ENCODE data around the gene TICRR.

TICRR gene

DNA sequence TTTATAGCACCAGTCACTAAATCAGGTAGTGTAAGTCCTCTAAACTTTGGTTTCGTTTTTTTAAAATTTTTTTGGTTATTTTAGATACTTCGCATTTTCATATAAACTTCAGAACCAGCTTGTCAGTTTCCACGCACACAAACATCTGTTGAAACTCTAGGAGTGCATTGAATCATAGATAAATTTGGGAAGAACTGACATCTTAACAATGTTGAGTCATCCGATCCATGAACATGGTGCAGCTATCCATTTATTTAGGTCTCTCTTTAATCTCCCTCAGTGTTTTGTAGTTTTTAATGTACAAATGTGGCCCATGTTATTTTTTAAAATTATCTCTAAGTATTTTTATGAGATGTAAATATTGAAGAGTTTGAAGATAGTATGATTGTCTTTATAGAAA is 17.7 kb downstream of the TICRR start:
- FAIRE-seq (no peak), DNase-seq (ENCODE audit: insufficient read length, low spot score) (no peak)
- TF ChIP-seq POU2F2 (IDR thresholded peaks at IDR 0.05; ENCODE audit: low read depth, low read length), result no peak
- no peak for TF ChIP-seq POLR2A (IDR thresholded peaks at IDR 0.05; ENCODE audit: low read depth, low read length)
- no peak for TF ChIP-seq PAX5 (IDR thresholded peaks at IDR 0.05; ENCODE audit: insufficient read depth, low read length, severe bottlenecking)
- TF ChIP-seq TAF1 (IDR thresholded peaks at IDR 0.05; ENCODE audit: low read depth, low read length), result no peak
- TF ChIP-seq SPI1 (IDR thresholded peaks at IDR 0.05; ENCODE audit: low read depth, low read length), result no peak
- TF ChIP-seq POLR2AphosphoS5 (IDR thresholded peaks at IDR 0.05; ENCODE audit: low read depth, low read length), result no peak

DNA sequence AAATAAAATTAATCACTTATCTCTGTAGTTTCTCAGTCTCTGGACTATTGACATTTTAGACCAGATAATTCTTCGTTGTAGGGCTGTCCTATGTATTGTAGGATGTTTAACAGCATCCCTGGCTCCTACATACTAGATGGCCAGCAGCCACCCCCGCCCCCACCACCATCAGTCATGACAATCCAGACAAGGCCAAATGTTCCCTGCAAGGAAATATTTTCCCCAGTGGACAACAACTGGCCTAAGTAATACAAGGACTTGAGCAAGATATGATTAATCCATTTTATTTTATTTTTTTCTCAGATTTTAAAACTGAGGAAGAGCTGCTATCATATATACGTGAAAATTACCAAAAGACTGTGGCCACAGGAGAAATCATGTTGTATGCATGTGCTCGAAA is 23.8 kb downstream of the TICRR start:
- no peak for TF ChIP-seq POLR2A (IDR thresholded peaks at IDR 0.05; ENCODE audit: low read depth, low read length)
- no peak for TF ChIP-seq PAX5 (IDR thresholded peaks at IDR 0.05; ENCODE audit: insufficient read depth, low read length, severe bottlenecking)
- no peak for TF ChIP-seq POLR2AphosphoS5 (IDR thresholded peaks at IDR 0.05; ENCODE audit: low read depth, low read length)
- no peak for TF ChIP-seq TAF1 (IDR thresholded peaks at IDR 0.05; ENCODE audit: low read depth, low read length)
- no peak for TF ChIP-seq POU2F2 (IDR thresholded peaks at IDR 0.05; ENCODE audit: low read depth, low read length)
- FAIRE-seq (no peak), DNase-seq (ENCODE audit: insufficient read length, low spot score) (no peak)

DNA sequence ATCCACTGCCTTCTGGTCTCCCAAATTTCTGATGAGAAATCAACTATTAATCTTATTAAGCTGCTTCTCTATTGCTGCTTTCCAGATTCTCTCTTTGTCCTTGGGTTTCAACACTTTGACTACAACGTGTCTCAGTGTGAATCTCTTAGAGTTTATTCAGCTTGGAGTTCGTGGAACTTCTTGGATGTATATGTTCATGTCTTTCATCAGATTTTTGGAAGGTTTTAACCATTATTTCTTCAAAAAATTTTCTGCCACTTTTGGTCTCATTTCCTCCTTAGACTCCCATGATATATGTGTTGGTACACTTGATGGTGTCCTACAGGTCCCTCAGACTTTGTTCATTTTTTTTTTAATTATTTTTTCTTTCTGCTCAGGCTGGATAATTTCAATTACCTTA is 36.0 kb downstream of the TICRR start:
- no peak for DNase-seq (ENCODE audit: insufficient read length, low spot score)
- FAIRE-seq, result no peak
- no peak for TF ChIP-seq POLR2A (IDR thresholded peaks at IDR 0.05; ENCODE audit: low read depth, low read length)
- no peak for TF ChIP-seq POLR2AphosphoS5 (IDR thresholded peaks at IDR 0.05; ENCODE audit: low read depth, low read length)
- no peak for TF ChIP-seq POU2F2 (IDR thresholded peaks at IDR 0.05; ENCODE audit: low read depth, low read length)
- TF ChIP-seq SPI1 (IDR thresholded peaks at IDR 0.05; ENCODE audit: low read depth, low read length), result no peak
- TF ChIP-seq PAX5 (IDR thresholded peaks at IDR 0.05; ENCODE audit: insufficient read depth, low read length, severe bottlenecking), result no peak
- TF ChIP-seq TAF1 (IDR thresholded peaks at IDR 0.05; ENCODE audit: low read depth, low read length), result no peak

- DNase-seq (ENCODE audit: insufficient read length, low spot score) (no peak), FAIRE-seq (no peak)
- TF ChIP-seq TAF1 (IDR thresholded peaks at IDR 0.05; ENCODE audit: low read depth, low read length) (no peak), PAX5 (IDR thresholded peaks at IDR 0.05; ENCODE audit: insufficient read depth, low read length, severe bottlenecking) (no peak), POLR2AphosphoS5 (IDR thresholded peaks at IDR 0.05; ENCODE audit: low read depth, low read length) (no peak), POLR2A (IDR thresholded peaks at IDR 0.05; ENCODE audit: low read depth, low read length) (no peak), POU2F2 (IDR thresholded peaks at IDR 0.05; ENCODE audit: low read depth, low read length) (no peak), SPI1 (IDR thresholded peaks at IDR 0.05; ENCODE audit: low read depth, low read length) (no peak)
Measured at GRCh38 chr15:89613031-89613430, 37.8 kb downstream of the TICRR start.

- TF ChIP-seq POU2F2 (IDR thresholded peaks at IDR 0.05; ENCODE audit: low read depth, low read length), result no peak
- TF ChIP-seq TAF1 (IDR thresholded peaks at IDR 0.05; ENCODE audit: low read depth, low read length), result no peak
- no peak for TF ChIP-seq SPI1 (IDR thresholded peaks at IDR 0.05; ENCODE audit: low read depth, low read length)
- TF ChIP-seq POLR2AphosphoS5 (IDR thresholded peaks at IDR 0.05; ENCODE audit: low read depth, low read length), result no peak
- no peak for TF ChIP-seq PAX5 (IDR thresholded peaks at IDR 0.05; ENCODE audit: insufficient read depth, low read length, severe bottlenecking)
- no peak for TF ChIP-seq POLR2A (IDR thresholded peaks at IDR 0.05; ENCODE audit: low read depth, low read length)
- no peak for DNase-seq (ENCODE audit: insufficient read length, low spot score)
- no peak for FAIRE-seq
Measured at GRCh38 chr15:89614164-89614563, 38.9 kb downstream of the TICRR start.

DNA sequence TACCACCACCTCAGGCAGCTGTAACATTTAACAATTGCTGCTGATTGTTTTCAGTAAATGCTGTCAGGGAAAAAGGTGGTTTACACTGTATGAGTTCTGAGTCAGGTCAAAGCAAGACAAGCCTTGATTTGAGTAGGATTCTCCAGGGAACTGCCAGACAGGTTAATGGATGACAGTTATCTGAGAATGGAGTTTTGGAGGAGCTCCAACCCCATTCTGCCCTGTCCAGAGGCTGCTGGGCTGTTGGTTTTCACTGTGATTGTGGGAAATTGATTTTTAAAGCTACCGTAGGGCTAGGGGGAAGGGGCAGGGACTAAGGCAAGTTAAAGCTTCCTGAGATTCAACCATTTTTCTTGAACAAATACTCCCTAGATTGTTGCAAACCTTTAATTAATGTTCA is 39.9 kb downstream of the TICRR start:
- DNase-seq (ENCODE audit: insufficient read length, low spot score) (no peak), FAIRE-seq (no peak)
- TF ChIP-seq POLR2A (IDR thresholded peaks at IDR 0.05; ENCODE audit: low read depth, low read length) (no peak), POLR2AphosphoS5 (IDR thresholded peaks at IDR 0.05; ENCODE audit: low read depth, low read length) (no peak), POU2F2 (IDR thresholded peaks at IDR 0.05; ENCODE audit: low read depth, low read length) (no peak), PAX5 (IDR thresholded peaks at IDR 0.05; ENCODE audit: insufficient read depth, low read length, severe bottlenecking) (no peak), SPI1 (IDR thresholded peaks at IDR 0.05; ENCODE audit: low read depth, low read length) (no peak), TAF1 (IDR thresholded peaks at IDR 0.05; ENCODE audit: low read depth, low read length) (no peak)

- no peak for FAIRE-seq
- no peak for TF ChIP-seq TAF1 (IDR thresholded peaks at IDR 0.05; ENCODE audit: low read depth, low read length)
- TF ChIP-seq POU2F2 (IDR thresholded peaks at IDR 0.05; ENCODE audit: low read depth, low read length), result no peak
- no peak for TF ChIP-seq SPI1 (IDR thresholded peaks at IDR 0.05; ENCODE audit: low read depth, low read length)
- no peak for TF ChIP-seq POLR2AphosphoS5 (IDR thresholded peaks at IDR 0.05; ENCODE audit: low read depth, low read length)
- TF ChIP-seq POLR2A (IDR thresholded peaks at IDR 0.05; ENCODE audit: low read depth, low read length), result no peak
- no peak for DNase-seq (ENCODE audit: insufficient read length, low spot score)
Measured at GRCh38 chr15:89616228-89616627, 41.0 kb downstream of the TICRR start.

DNA sequence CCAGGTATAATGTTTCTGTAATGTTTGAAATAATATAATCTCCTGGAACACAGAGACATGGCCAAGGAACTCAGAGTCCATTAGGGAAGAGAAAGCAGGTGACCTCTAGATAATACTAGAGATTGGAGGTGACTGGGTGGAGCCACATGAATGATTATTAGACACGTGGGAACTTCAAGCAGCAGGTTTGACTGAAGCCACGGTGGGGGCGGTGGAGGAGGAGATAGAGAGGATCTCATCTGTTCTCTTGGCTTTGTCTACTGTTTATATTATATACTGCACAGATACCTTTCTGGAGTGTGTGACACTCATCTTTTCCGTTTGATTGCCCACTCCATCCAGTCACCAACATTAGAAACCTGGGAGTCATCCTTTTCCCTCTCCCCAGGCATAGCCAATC is 46.3 kb downstream of the TICRR start:
- TF ChIP-seq POU2F2 (IDR thresholded peaks at IDR 0.05; ENCODE audit: low read depth, low read length) (no peak), POLR2A (IDR thresholded peaks at IDR 0.05; ENCODE audit: low read depth, low read length) (no peak), PAX5 (IDR thresholded peaks at IDR 0.05; ENCODE audit: insufficient read depth, low read length, severe bottlenecking) (no peak), POLR2AphosphoS5 (IDR thresholded peaks at IDR 0.05; ENCODE audit: low read depth, low read length) (no peak), TAF1 (IDR thresholded peaks at IDR 0.05; ENCODE audit: low read depth, low read length) (no peak), SPI1 (IDR thresholded peaks at IDR 0.05; ENCODE audit: low read depth, low read length) (no peak)
- no peak for FAIRE-seq
- DNase-seq (ENCODE audit: insufficient read length, low spot score), result no peak

GRCh38 chr15:89623165-89623564 is 47.9 kb downstream of the TICRR start:
- DNase-seq (ENCODE audit: insufficient read length, low spot score), result no peak

GRCh38 chr15:89625716-89626115 is 50.4 kb downstream of the TICRR start:
- TF ChIP-seq SPI1 (IDR thresholded peaks at IDR 0.05; ENCODE audit: low read depth, low read length), result no peak
- no peak for FAIRE-seq
- DNase-seq (ENCODE audit: insufficient read length, low spot score), result no peak

More at GRCh38 chr15:89623165-89623564, 47.9 kb downstream of the TICRR start:
- TF ChIP-seq PAX5 (IDR thresholded peaks at IDR 0.05; ENCODE audit: insufficient read depth, low read length, severe bottlenecking) (no peak), POLR2A (IDR thresholded peaks at IDR 0.05; ENCODE audit: low read depth, low read length) (no peak), TAF1 (IDR thresholded peaks at IDR 0.05; ENCODE audit: low read depth, low read length) (no peak), POU2F2 (IDR thresholded peaks at IDR 0.05; ENCODE audit: low read depth, low read length) (no peak), SPI1 (IDR thresholded peaks at IDR 0.05; ENCODE audit: low read depth, low read length) (no peak), POLR2AphosphoS5 (IDR thresholded peaks at IDR 0.05; ENCODE audit: low read depth, low read length) (no peak)
- FAIRE-seq, result no peak

Data from GM12891 (cell line).